ENCODE data around the gene NXN.

DNA sequence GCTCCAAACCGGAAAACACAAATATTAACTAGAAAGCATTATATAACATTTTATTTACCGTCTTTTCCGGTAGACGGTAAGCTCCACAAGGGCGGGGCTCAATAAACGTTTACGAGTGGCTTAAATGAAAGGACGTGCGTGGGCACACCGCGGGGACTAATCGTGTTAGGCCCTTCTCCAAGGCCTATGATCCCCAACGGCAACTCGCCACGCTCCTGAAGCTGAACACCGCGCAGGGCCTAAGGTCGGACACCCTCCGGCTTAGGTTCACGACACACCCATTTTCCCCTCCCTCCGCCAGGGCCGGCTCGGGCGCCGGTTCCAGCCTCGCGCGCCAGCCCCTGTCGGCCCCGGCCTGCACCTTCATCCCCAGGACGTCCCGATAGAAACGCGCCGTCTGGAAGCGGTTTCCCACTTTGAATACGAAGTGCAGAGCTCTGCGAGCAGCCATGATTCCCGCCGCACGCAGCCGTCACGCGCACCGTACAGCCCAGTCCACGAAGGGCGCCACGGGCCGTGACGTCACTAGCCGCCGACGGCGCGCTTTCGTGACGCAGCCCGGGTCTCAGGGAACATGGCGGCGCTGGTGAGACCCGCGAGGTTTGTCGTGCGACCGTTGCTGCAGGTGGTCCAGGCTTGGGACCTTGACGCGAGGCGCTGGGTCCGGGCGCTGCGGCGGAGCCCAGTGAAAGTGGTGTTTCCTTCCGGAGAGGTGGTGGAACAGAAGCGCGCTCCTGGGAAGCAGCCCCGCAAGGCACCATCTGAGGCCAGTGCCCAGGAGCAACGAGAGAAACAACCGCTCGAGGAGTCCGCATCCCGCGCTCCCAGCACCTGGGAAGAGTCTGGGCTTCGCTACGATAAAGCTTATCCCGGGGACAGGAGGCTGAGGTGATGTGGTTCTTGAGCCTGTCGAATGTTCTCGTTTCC lies 197.5 kb downstream of the NXN start, which contains the start of the genes GLOD4 and MRM3:
- TF ChIP-seq, protein P1, sequence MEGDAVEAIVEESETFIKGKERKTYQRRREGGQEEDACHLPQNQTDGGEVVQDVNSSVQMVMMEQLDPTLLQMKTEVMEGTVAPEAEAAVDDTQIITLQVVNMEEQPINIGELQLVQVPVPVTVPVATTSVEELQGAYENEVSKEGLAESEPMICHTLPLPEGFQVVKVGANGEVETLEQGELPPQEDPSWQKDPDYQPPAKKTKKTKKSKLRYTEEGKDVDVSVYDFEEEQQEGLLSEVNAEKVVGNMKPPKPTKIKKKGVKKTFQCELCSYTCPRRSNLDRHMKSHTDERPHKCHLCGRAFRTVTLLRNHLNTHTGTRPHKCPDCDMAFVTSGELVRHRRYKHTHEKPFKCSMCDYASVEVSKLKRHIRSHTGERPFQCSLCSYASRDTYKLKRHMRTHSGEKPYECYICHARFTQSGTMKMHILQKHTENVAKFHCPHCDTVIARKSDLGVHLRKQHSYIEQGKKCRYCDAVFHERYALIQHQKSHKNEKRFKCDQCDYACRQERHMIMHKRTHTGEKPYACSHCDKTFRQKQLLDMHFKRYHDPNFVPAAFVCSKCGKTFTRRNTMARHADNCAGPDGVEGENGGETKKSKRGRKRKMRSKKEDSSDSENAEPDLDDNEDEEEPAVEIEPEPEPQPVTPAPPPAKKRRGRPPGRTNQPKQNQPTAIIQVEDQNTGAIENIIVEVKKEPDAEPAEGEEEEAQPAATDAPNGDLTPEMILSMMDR (IDR thresholded peaks at IDR 0.05): peak in 2 of 3 experiments; percentile 46 to 65
- TF ChIP-seq POLR2A (IDR thresholded peaks at IDR 0.05): no peak
